ENCODE measurements around the gene SMARCB1.

- TF ChIP-seq CTCF (IDR thresholded peaks at IDR 0.05) (no peak), POLR2A (IDR thresholded peaks at IDR 0.05) (no peak)
These were observed 48.2 kb downstream of the SMARCB1 start for GRCh38 chr22:23834793-23835483.
